HepG2 (cell line): ENCODE results near the gene SMIM12. TPM values are rescaled to one million over a fixed set of nuclear protein-coding genes. Genes with fewer than 3 reads are reported as not detected.
A peak's percentile ranks its signal among the peaks of the same experiment; 100 is the strongest.

ENCODE experiments used
- HNRNPLL ChIP-seq: fragments of 200-400 bp; formaldehyde crosslinking; IDR thresholded peaks from 2 replicates; pipeline ENCODE4 v1.6.1; 2017; ENCODE audit warnings: mild to moderate bottlenecking, low read depth, low read length; ENCODE audit not compliant: poor library complexity, severe bottlenecking
- KAT7 ChIP-seq: IDR thresholded peaks from 2 replicates; pipeline ENCODE4 v1.6.1; 2018; ENCODE audit warnings: borderline replicate concordance, missing compliant biosample characterization
- TMF1 ChIP-seq: sonication (generic); formaldehyde crosslinking; IDR thresholded peaks from 2 replicates; pipeline ENCODE4 v1.8.1; 2022; ENCODE audit warnings: low read depth, missing genetic modification reagents
- ZMYM4 ChIP-seq: sonication (generic); formaldehyde crosslinking; IDR thresholded peaks from 2 replicates; pipeline ENCODE4 v1.8.1; 2023; ENCODE audit warnings: mild to moderate bottlenecking, missing genetic modification reagents
- ZNF3 ChIP-seq: IDR thresholded peaks from 2 replicates; pipeline ENCODE4 v1.7.0; 2017; ENCODE audit warnings: inconsistent platforms
- ZNF510 ChIP-seq: sonication (generic); formaldehyde crosslinking; IDR thresholded peaks from 2 replicates; pipeline ENCODE4 v1.4.0; 2020; ENCODE audit warnings: low read depth, mild to moderate bottlenecking, missing genetic modification reagents
- ZNF652 ChIP-seq: IDR thresholded peaks from 2 replicates; pipeline ENCODE4 v1.6.1; 2016; ENCODE audit warnings: low read depth, borderline replicate concordance
- polyA plus RNA-seq, 8 experiments: library from polyadenylated mRNA; depleted of rRNA in 3 of 8; stranded (reverse) in 7 of 8; unstranded in 1 of 8; fragments of >200 nt; fragmentation: Illumina TruSeq in 4 of 8; extraction: Trizol in 4 of 8; gene quantifications; 2 replicates each; pipeline versions ENCODE4 v1.2.1 to v1.2.3, GENCODE V29; 2011 to 2016; ENCODE audit warnings: low read depth in 4 of 8, missing spikeins in 1 of 8, mixed read lengths in 1 of 8; ENCODE audit not compliant: insufficient read depth in 1 of 8
- total RNA-seq, 5 experiments: library from RNA; depleted of rRNA; stranded (reverse); fragments of >200 nt; fragmentation: Illumina TruSeq; extraction: Trizol; gene quantifications; 2 replicates each; pipeline ENCODE4 v1.2.3, GENCODE V29; 2016; ENCODE audit warnings: low read depth in 1 of 5
- TF ChIP-seq, protein P1 (sequence below), 2 experiments: sonication (generic) in 1 of 2; formaldehyde crosslinking in 1 of 2; IDR thresholded peaks; 2 replicates each; pipeline versions ENCODE4 v1.4.0 to v1.6.1; 2016 to 2020; ENCODE audit warnings: borderline replicate concordance in 1 of 2, low read depth in 1 of 2, mild to moderate bottlenecking in 1 of 2, missing genetic modification reagents in 1 of 2
- TF ChIP-seq, protein P2 (sequence below), 2 experiments: sonication (generic) in 1 of 2; formaldehyde crosslinking in 1 of 2; IDR thresholded peaks; 2 replicates each; pipeline versions ENCODE4 v1.6.1 to v1.9.0; 2014 to 2022; ENCODE audit warnings: antibody characterized with exemption in 1 of 2, borderline replicate concordance in 1 of 2, inconsistent platforms in 1 of 2, low read depth in 1 of 2, missing genetic modification reagents in 1 of 2
- TF ChIP-seq, protein P3 (sequence below): IDR thresholded peaks from 2 replicates; pipeline ENCODE4 v1.6.1; 2016
- TF ChIP-seq, protein P4 (sequence below): IDR thresholded peaks from 2 replicates; pipeline ENCODE4 v1.6.1; 2012; ENCODE audit warnings: low read length, improper control_type of control experiment

Gene SMIM12
- total and polyA plus RNA-seq, 2 of the 13 experiments (the other 11 are each of a cell fraction or from before 2014, with no cell fraction given) = 20.1 to 41.3 TPM

DNA sequence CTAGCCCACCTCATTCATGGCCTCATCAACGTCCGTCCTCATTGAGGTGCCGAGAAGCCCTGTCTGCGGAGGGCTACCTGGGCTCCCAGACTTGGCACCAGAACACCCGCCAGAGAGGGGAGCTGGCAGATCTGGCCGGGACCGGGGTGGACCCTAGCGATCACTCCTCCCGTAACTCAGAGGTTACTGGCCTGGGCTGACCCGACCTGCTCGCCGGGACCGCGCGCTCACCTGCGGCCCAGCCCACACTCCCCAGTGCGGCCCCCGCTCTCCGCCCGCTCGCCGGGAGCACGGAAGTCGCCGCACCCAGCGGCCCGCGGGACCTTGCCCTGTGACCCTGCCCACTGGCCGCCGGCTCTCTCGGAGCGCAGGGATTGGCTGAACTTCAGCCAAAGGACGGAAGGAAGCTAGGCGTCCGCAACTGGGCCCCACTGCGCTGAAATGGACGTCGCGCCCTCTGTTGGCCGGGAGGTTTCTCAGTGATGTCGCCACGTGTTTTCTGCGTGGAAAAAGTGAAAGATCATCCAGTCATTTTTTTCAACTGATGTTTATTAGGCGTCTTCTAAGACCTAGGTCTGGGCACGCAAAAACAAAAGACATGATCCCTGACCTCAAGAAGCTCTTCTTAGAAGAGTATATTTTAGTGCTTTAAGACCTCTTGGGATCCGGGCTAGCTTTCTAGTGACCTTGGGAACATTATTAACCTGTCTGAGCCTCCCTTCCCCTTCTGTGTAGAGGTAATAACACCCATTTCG lies at the start of gene SMIM12 (continued):
- TF ChIP-seq, protein P1, sequence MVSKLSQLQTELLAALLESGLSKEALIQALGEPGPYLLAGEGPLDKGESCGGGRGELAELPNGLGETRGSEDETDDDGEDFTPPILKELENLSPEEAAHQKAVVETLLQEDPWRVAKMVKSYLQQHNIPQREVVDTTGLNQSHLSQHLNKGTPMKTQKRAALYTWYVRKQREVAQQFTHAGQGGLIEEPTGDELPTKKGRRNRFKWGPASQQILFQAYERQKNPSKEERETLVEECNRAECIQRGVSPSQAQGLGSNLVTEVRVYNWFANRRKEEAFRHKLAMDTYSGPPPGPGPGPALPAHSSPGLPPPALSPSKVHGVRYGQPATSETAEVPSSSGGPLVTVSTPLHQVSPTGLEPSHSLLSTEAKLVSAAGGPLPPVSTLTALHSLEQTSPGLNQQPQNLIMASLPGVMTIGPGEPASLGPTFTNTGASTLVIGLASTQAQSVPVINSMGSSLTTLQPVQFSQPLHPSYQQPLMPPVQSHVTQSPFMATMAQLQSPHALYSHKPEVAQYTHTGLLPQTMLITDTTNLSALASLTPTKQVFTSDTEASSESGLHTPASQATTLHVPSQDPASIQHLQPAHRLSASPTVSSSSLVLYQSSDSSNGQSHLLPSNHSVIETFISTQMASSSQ (IDR thresholded peaks at IDR 0.05; ENCODE audit: low read depth) = no peak
- TF ChIP-seq, protein P1 (CRISPR knock-in tag; IDR thresholded peaks at IDR 0.05; ENCODE audit: borderline replicate concordance) = peak; percentile 66
- TF ChIP-seq HNRNPLL (peak; percentile 80), ZNF510 (CRISPR knock-in tag) (0 out of 2 replicates have a peak, but pooled peaks have one; percentile 78), ZNF652 (no peak; the same call in 1 of the 2 replicates), ZNF3 (no peak), KAT7 (peak; percentile 67; the same call in 1 of the 2 replicates), TMF1 (CRISPR knock-in tag) (no peak; the same call in 1 of the 2 replicates), ZMYM4 (CRISPR knock-in tag) (peak; percentile 99)
- TF ChIP-seq, protein P2, sequence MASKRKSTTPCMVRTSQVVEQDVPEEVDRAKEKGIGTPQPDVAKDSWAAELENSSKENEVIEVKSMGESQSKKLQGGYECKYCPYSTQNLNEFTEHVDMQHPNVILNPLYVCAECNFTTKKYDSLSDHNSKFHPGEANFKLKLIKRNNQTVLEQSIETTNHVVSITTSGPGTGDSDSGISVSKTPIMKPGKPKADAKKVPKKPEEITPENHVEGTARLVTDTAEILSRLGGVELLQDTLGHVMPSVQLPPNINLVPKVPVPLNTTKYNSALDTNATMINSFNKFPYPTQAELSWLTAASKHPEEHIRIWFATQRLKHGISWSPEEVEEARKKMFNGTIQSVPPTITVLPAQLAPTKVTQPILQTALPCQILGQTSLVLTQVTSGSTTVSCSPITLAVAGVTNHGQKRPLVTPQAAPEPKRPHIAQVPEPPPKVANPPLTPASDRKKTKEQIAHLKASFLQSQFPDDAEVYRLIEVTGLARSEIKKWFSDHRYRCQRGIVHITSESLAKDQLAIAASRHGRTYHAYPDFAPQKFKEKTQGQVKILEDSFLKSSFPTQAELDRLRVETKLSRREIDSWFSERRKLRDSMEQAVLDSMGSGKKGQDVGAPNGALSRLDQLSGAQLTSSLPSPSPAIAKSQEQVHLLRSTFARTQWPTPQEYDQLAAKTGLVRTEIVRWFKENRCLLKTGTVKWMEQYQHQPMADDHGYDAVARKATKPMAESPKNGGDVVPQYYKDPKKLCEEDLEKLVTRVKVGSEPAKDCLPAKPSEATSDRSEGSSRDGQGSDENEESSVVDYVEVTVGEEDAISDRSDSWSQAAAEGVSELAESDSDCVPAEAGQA (IDR thresholded peaks at IDR 0.05; ENCODE audit: low read depth) = peak; percentile 76
- TF ChIP-seq, protein P2 (CRISPR knock-in tag; IDR thresholded peaks at IDR 0.05; ENCODE audit: borderline replicate concordance) = no peak
- TF ChIP-seq, protein P3, sequence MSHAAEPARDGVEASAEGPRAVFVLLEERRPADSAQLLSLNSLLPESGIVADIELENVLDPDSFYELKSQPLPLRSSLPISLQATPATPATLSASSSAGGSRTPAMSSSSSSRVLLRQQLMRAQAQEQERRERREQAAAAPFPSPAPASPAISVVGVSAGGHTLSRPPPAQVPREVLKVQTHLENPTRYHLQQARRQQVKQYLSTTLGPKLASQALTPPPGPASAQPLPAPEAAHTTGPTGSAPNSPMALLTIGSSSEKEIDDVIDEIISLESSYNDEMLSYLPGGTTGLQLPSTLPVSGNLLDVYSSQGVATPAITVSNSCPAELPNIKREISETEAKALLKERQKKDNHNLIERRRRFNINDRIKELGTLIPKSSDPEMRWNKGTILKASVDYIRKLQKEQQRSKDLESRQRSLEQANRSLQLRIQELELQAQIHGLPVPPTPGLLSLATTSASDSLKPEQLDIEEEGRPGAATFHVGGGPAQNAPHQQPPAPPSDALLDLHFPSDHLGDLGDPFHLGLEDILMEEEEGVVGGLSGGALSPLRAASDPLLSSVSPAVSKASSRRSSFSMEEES (CRISPR knock-in tag) = peak; percentile 77
- TF ChIP-seq, protein P4, sequence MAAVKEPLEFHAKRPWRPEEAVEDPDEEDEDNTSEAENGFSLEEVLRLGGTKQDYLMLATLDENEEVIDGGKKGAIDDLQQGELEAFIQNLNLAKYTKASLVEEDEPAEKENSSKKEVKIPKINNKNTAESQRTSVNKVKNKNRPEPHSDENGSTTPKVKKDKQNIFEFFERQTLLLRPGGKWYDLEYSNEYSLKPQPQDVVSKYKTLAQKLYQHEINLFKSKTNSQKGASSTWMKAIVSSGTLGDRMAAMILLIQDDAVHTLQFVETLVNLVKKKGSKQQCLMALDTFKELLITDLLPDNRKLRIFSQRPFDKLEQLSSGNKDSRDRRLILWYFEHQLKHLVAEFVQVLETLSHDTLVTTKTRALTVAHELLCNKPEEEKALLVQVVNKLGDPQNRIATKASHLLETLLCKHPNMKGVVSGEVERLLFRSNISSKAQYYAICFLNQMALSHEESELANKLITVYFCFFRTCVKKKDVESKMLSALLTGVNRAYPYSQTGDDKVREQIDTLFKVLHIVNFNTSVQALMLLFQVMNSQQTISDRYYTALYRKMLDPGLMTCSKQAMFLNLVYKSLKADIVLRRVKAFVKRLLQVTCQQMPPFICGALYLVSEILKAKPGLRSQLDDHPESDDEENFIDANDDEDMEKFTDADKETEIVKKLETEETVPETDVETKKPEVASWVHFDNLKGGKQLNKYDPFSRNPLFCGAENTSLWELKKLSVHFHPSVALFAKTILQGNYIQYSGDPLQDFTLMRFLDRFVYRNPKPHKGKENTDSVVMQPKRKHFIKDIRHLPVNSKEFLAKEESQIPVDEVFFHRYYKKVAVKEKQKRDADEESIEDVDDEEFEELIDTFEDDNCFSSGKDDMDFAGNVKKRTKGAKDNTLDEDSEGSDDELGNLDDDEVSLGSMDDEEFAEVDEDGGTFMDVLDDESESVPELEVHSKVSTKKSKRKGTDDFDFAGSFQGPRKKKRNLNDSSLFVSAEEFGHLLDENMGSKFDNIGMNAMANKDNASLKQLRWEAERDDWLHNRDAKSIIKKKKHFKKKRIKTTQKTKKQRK = no peak
